MM.1S (cell line): Measurements from ENCODE around the gene RIPK1.

ENCODE experiments used
- DNase-seq: peaks from one replicate; pipeline ENCODE4 v3.0.0-alpha.2; 2015
- H2AFZ ChIP-seq: fragments of 300-600 bp; sonication (generic); 2 replicates; pipeline ENCODE4 v1.6.0; 2016; ENCODE audit warnings: antibody characterized with exemption, low read length
- H3F3A ChIP-seq: fragments of 300-600 bp; sonication (generic); 2 replicates; pipeline ENCODE4 v1.6.1; 2016; ENCODE audit warnings: mild to moderate bottlenecking, antibody characterized with exemption, low read length, moderate library complexity, mixed read lengths; ENCODE audit not compliant: insufficient read depth
- H3K27ac ChIP-seq: fragments of 300-600 bp; sonication (generic); 2 replicates; pipeline ENCODE4 v1.5.1; 2016; ENCODE audit warnings: mild to moderate bottlenecking, low read length
- H3K27me3 ChIP-seq: fragments of 300-600 bp; sonication (generic); replicated peaks from 2 replicates; pipeline ENCODE4 v1.6.0; 2016; ENCODE audit warnings: low read length; ENCODE audit not compliant: insufficient read depth
- H3K36me3 ChIP-seq: fragments of 300-600 bp; sonication (generic); replicated peaks from 2 replicates; pipeline ENCODE4 v1.6.1; 2016; ENCODE audit warnings: mild to moderate bottlenecking, low read length, mixed read lengths; ENCODE audit not compliant: insufficient read depth
- H3K4me1 ChIP-seq: fragments of 300-600 bp; sonication (generic); 2 replicates; pipeline ENCODE4 v1.6.1; 2016; ENCODE audit warnings: low read length, mixed read lengths
- H3K4me2 ChIP-seq: fragments of 300-600 bp; sonication (generic); 2 replicates; pipeline ENCODE4 v1.6.0; 2016; ENCODE audit warnings: low read depth, low read length
- H3K4me3 ChIP-seq: fragments of 300-600 bp; sonication (generic); 2 replicates; pipeline ENCODE4 v1.5.1; 2016; ENCODE audit warnings: low read length, mixed read lengths
- H3K79me2 ChIP-seq: fragments of 300-600 bp; sonication (generic); 2 replicates; pipeline ENCODE4 v1.6.1; 2016; ENCODE audit warnings: mixed run types, low read length, mixed read lengths
- H3K9ac ChIP-seq: fragments of 300-600 bp; sonication (generic); 2 replicates; pipeline ENCODE4 v1.6.1; 2016; ENCODE audit warnings: low read length, mixed read lengths
- H3K9me2 ChIP-seq: fragments of 300-600 bp; sonication (generic); replicated peaks from 2 replicates; pipeline ENCODE4 v1.6.1; 2016; ENCODE audit warnings: mild to moderate bottlenecking, low read length, mixed read lengths; ENCODE audit not compliant: insufficient read depth
- H3K9me3 ChIP-seq: fragments of 300-600 bp; sonication (generic); replicated peaks from 2 replicates; pipeline ENCODE4 v1.6.1; 2016; ENCODE audit warnings: mild to moderate bottlenecking, low read length, mixed read lengths; ENCODE audit not compliant: insufficient read depth
- H4K20me1 ChIP-seq: fragments of 300-600 bp; sonication (generic); 2 replicates; pipeline ENCODE4 v1.6.1; 2016; ENCODE audit warnings: mild to moderate bottlenecking, low read length, moderate library complexity, mixed read lengths; ENCODE audit not compliant: insufficient read depth
- CTCF ChIP-seq: fragments of 300-600 bp; sonication (generic); IDR thresholded peaks from 2 replicates; pipeline ENCODE4 v1.5.1; 2016; ENCODE audit warnings: antibody characterized with exemption, low read length, mixed read lengths
- EZH2 ChIP-seq: fragments of 300-600 bp; sonication (generic); optimal IDR thresholded peaks from 2 replicates; pipeline ENCODE3; 2017; ENCODE audit warnings: low read depth, mild to moderate bottlenecking, antibody characterized with exemption, low read length, mixed read lengths
- EZH2phosphoT487 ChIP-seq: fragments of 300-600 bp; sonication (generic); IDR thresholded peaks from 2 replicates; pipeline ENCODE4 v1.6.1; 2018; ENCODE audit warnings: antibody characterized with exemption, low read length

RIPK1 gene

GRCh38 chr6:3041147-3041546 is 27.1 kb upstream of the RIPK1 start:
- Histone ChIP-seq H3K79me2 (no peaks in the 10 kb centered on the region), H3K27ac (no peak overlapping the region), H3F3A (no peaks in the 10 kb centered on the region), H3K9ac (no peak overlapping the region), H3K4me1 (no peaks in the 10 kb centered on the region; the same call in 1 of the 2 replicates), H3K9me2 (no peaks in the 10 kb centered on the region), H2AFZ (no peak overlapping the region), H3K27me3 (no peaks in the 10 kb centered on the region), H3K4me3 (no peak overlapping the region), H3K4me2 (no peak overlapping the region), H3K36me3 (no peaks in the 10 kb centered on the region), H4K20me1 (no peaks in the 10 kb centered on the region), H3K9me3 (no peaks in the 10 kb centered on the region)
- DNase-seq = no peak
- no peak for TF ChIP-seq CTCF
- TF ChIP-seq EZH2phosphoT487 = no peak
- no peak for TF ChIP-seq EZH2

- Histone ChIP-seq H2AFZ (no peak overlapping the region), H3K4me3 (no peak overlapping the region), H3K27ac (no peak overlapping the region), H3K36me3 (no peaks in the 10 kb centered on the region), H3K9ac (no peak overlapping the region), H3K79me2 (no peaks in the 10 kb centered on the region), H3K9me3 (no peaks in the 10 kb centered on the region), H3K4me2 (no peak overlapping the region), H3K9me2 (no peaks in the 10 kb centered on the region), H3K27me3 (no peaks in the 10 kb centered on the region), H4K20me1 (no peaks in the 10 kb centered on the region), H3K4me1 (no peaks in the 10 kb centered on the region), H3F3A (no peaks in the 10 kb centered on the region)
- TF ChIP-seq EZH2phosphoT487 (no peak), CTCF (no peak), EZH2 (no peak)
- no peak for DNase-seq
Measured at GRCh38 chr6:3041606-3042005, 26.7 kb upstream of the RIPK1 start.

- no peaks in the 10 kb centered on the region for H3K4me1 ChIP-seq
- H2AFZ ChIP-seq = no peak overlapping the region
- H3K9ac ChIP-seq = no peak overlapping the region
- H3K27ac ChIP-seq = no peak overlapping the region
- H3K9me3 ChIP-seq = no peaks in the 10 kb centered on the region
- H3K4me2 ChIP-seq = no peak overlapping the region
- no peaks in the 10 kb centered on the region for H3K9me2 ChIP-seq
- no peaks in the 10 kb centered on the region for H3F3A ChIP-seq
- no peaks in the 10 kb centered on the region for H3K79me2 ChIP-seq
- TF ChIP-seq EZH2 (no peak), CTCF (no peak), EZH2phosphoT487 (no peak)
- H3K4me3 ChIP-seq = no peak overlapping the region
- no peaks in the 10 kb centered on the region for H3K36me3 ChIP-seq
- H4K20me1 ChIP-seq = no peaks in the 10 kb centered on the region
- no peak for DNase-seq
- H3K27me3 ChIP-seq = no peaks in the 10 kb centered on the region
Measured at GRCh38 chr6:3045369-3045768, 22.9 kb upstream of the RIPK1 start.
